ENCODE results near the gene PRELP.

DNA sequence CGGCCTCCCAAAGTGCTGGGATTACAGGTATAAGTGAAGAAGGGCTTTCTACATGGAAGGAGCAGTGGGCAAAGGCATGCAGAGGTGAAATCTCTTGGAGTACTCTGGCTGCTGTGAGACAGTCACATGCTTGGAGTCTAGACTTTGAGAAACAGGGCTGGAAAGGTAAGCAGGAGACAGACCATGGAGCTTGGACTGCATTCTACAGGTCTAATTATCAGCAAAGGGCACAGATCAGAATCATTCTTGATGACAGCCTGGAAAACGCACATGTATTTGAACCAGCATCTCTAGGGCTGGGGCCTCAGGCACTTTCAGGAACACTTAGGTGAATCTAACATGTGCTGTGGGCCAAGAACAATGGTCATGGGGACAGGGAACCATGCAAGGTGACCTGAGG lies 7.3 kb upstream of the PRELP start:
- no peak for TF ChIP-seq POLR2A (IDR thresholded peaks at IDR 0.05)
- no peak for TF ChIP-seq CTCF (IDR thresholded peaks at IDR 0.05)
